ENCODE results near the gene KRT85.

- TF ChIP-seq CTCF (IDR thresholded peaks at IDR 0.05) (no peak), EZH2 (IDR thresholded peaks at IDR 0.05; ENCODE audit: borderline replicate concordance, insufficient read depth, low read depth, low read length, poor library complexity, severe bottlenecking) (no peak)
These were observed 24.3 kb upstream of the KRT85 start for GRCh38 chr12:52391618-52392002.

Measured in B cell (primary cell).